H1 (cell line): ENCODE data around the gene PRUNE1. TPM values are rescaled to one million over a fixed set of nuclear protein-coding genes. Genes with fewer than 3 reads are reported as not detected.

Experiments
- GABPA ChIP-seq: IDR thresholded peaks from 2 replicates; pipeline ENCODE4 v1.6.1; 2011; ENCODE audit warnings: mild to moderate bottlenecking, low read length, moderate library complexity, borderline replicate concordance; ENCODE audit not compliant: insufficient read depth
- RBBP5 ChIP-seq: IDR thresholded peaks from 2 replicates; pipeline ENCODE4 v1.7.1; 2012; ENCODE audit warnings: low read depth, mild to moderate bottlenecking, inconsistent platforms, low read length, moderate library complexity, borderline replicate concordance
- polyA plus RNA-seq, 7 experiments: library from polyadenylated mRNA; depleted of rRNA in 3 of 7; stranded (reverse) in 5 of 7; unstranded in 2 of 7; fragments of >200 nt in 5 of 7; fragments of 200-250 nt in 2 of 7; gene quantifications; 1 replicate in 5 of 7; 2 replicates in 1 of 7; 4 replicates in 1 of 7; pipeline versions ENCODE4 v1.2.1 to v1.2.3, GENCODE V29; 2011 to 2013; ENCODE audit warnings: missing spikeins in 2 of 7, mixed read lengths in 2 of 7
- total RNA-seq: library from RNA; stranded (reverse); fragmentation: NEBNext Ultra II Directional; extraction: Animal tissue kit (Norgen Biotek cat#: 25700); gene quantifications from 2 replicates; pipeline ENCODE4 v1.2.1, GENCODE V29; 2021
- TF ChIP-seq, protein P1 (sequence below): IDR thresholded peaks from 2 replicates; pipeline ENCODE4 v1.6.1; 2012; ENCODE audit warnings: inconsistent platforms
- TF ChIP-seq, protein P2 (sequence below): IDR thresholded peaks from 2 replicates; pipeline ENCODE4 v1.6.1; 2011; ENCODE audit warnings: low read length, improper control_type of control experiment

The PRUNE1 gene
- total and polyA plus RNA-seq, 2 of the 8 experiments (the other 6 are each of a cell fraction or from before 2014, with no cell fraction given), result 32.8 to 54.2 TPM

GRCh38 chr1:150973836-150974579 lies 34.2 kb upstream of the PRUNE1 start (continued):
- TF ChIP-seq, protein P1, sequence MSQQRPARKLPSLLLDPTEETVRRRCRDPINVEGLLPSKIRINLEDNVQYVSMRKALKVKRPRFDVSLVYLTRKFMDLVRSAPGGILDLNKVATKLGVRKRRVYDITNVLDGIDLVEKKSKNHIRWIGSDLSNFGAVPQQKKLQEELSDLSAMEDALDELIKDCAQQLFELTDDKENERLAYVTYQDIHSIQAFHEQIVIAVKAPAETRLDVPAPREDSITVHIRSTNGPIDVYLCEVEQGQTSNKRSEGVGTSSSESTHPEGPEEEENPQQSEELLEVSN, result no peak
- TF ChIP-seq RBBP5 (no peak; the same call in 1 of the 2 replicates), GABPA (no peak)
- TF ChIP-seq, protein P2, sequence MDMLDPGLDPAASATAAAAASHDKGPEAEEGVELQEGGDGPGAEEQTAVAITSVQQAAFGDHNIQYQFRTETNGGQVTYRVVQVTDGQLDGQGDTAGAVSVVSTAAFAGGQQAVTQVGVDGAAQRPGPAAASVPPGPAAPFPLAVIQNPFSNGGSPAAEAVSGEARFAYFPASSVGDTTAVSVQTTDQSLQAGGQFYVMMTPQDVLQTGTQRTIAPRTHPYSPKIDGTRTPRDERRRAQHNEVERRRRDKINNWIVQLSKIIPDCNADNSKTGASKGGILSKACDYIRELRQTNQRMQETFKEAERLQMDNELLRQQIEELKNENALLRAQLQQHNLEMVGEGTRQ, result no peak
